Measurements from ENCODE around the gene DAZ2.
"Not testable (repeated sequence)": the region's sequence is repeated elsewhere in the genome, so short reads cannot be mapped to it uniquely, and the experiment has no call there.

The DAZ2 gene

GRCh38 chrY:23219233-23219632, at the start of gene DAZ2:
DAZ2 (plus strand) TSS chrY:23219533; CDS start chrY:23219741, 208 bp downstream.
- DNase-seq (ENCODE audit: low spot score): not testable (repeated sequence)

GRCh38 chrY:23198908-23199307, 20.4 kb upstream of the DAZ2 start, which contains the start of gene DAZ1:
DAZ1 (minus strand) TSS chrY:23199008; CDS start chrY:23198800, 208 bp downstream.
- not testable (repeated sequence) for DNase-seq (ENCODE audit: low spot score)

- DNase-seq (ENCODE audit: low spot score): not testable (repeated sequence)
Measured at GRCh38 chrY:23207455-23207854, 11.9 kb upstream of the DAZ2 start.

- DNase-seq (ENCODE audit: low spot score): not testable (repeated sequence)
Measured at GRCh38 chrY:23209802-23210495, 9.4 kb upstream of the DAZ2 start.

GRCh38 chrY:23210681-23211080, 8.7 kb upstream of the DAZ2 start:
- DNase-seq (ENCODE audit: low spot score): not testable (repeated sequence)

Measured in D341Med (cell line).